GM19240 (cell line): Measurements from ENCODE around the gene TASOR2.
A peak's percentile ranks its signal among the peaks of the same experiment; 100 is the strongest.

Experiments
- DNase-seq: peaks from one replicate; pipeline ENCODE4 v3.0.0; 2011; ENCODE audit warnings: low spot score; ENCODE audit not compliant: insufficient read length

The TASOR2 gene

GRCh38 chr10:5684318-5684970 is at the start of gene TASOR2:
TSS of gene TASOR2 (plus strand) at chr10:5684838. CDS start at chr10:5720643, 35,805 bp downstream.
- DNase-seq: peak; percentile 91

GRCh38 chr10:5634918-5635317 is 49.7 kb upstream of the TASOR2 start:
- DNase-seq: no peak

GRCh38 chr10:5638494-5638893 is 46.1 kb upstream of the TASOR2 start:
- DNase-seq: no peak

- DNase-seq: no peak
These were observed 45.6 kb upstream of the TASOR2 start for GRCh38 chr10:5639066-5639465.

GRCh38 chr10:5640036-5640435 is 44.6 kb upstream of the TASOR2 start:
- DNase-seq: no peak

GRCh38 chr10:5640501-5640900 is 44.1 kb upstream of the TASOR2 start:
- DNase-seq: no peak

GRCh38 chr10:5641501-5641900 is 43.1 kb upstream of the TASOR2 start:
- no peak for DNase-seq

- no peak for DNase-seq
These were observed 41.1 kb upstream of the TASOR2 start for GRCh38 chr10:5643346-5644067.

GRCh38 chr10:5644930-5645329 is 39.7 kb upstream of the TASOR2 start:
- DNase-seq: no peak

- no peak for DNase-seq
These were observed 39.3 kb upstream of the TASOR2 start for GRCh38 chr10:5645375-5645774.

- no peak for DNase-seq
These were observed 38.6 kb upstream of the TASOR2 start for GRCh38 chr10:5645944-5646617.

- no peak for DNase-seq
These were observed 37.0 kb upstream of the TASOR2 start for GRCh38 chr10:5647507-5648240.

GRCh38 chr10:5648494-5649457 is 35.9 kb upstream of the TASOR2 start:
- DNase-seq: no peak

GRCh38 chr10:5649746-5650145 is 34.9 kb upstream of the TASOR2 start:
- no peak for DNase-seq

- DNase-seq: no peak
These were observed 33.8 kb upstream of the TASOR2 start for GRCh38 chr10:5650664-5651387.

GRCh38 chr10:5651388-5651764 is 33.3 kb upstream of the TASOR2 start:
- DNase-seq: no peak

GRCh38 chr10:5652746-5653145 is 31.9 kb upstream of the TASOR2 start:
- DNase-seq: no peak

- DNase-seq: no peak
These were observed 30.4 kb upstream of the TASOR2 start for GRCh38 chr10:5654218-5654755.

GRCh38 chr10:5655121-5655520 is 29.5 kb upstream of the TASOR2 start:
- DNase-seq: no peak
